Sigmoid colon (tissue), 7 donors: Measurements from ENCODE around the gene GUCA2A. TPM values are rescaled to one million over a fixed set of nuclear protein-coding genes. Genes with fewer than 3 reads are reported as not detected.

ENCODE experiments used
- DNase-seq: peaks from one replicate; pipeline ENCODE4 v3.0.0-alpha.2; 2019
- H3K27ac ChIP-seq, 4 donors: fragments of 200-600 bp; sonication (generic); one replicate each; pipeline ENCODE4 v1.5.1; 2016 to 2019; ENCODE audit warnings: mild to moderate bottlenecking in 1 of 4
- H3K27me3 ChIP-seq, 3 donors: fragments of 200-600 bp; sonication (generic); one replicate each; pipeline ENCODE4 v1.5.1; 2019; ENCODE audit warnings: mild to moderate bottlenecking in 1 of 3
- H3K36me3 ChIP-seq, 4 donors: fragments of 200-600 bp; sonication (generic); one replicate each; pipeline ENCODE4 v1.5.1; 2016 to 2019
- H3K4me1 ChIP-seq, 4 donors: fragments of 200-600 bp; sonication (generic); one replicate each; pipeline ENCODE4 v1.5.1; 2017 to 2019
- H3K4me3 ChIP-seq, 4 donors: fragments of 200-600 bp; sonication (generic); one replicate each; pipeline ENCODE4 v1.5.1; 2017 to 2019; ENCODE audit warnings: mild to moderate bottlenecking in 2 of 4, moderate library complexity in 1 of 4
- H3K9me3 ChIP-seq, 4 donors: fragments of 200-600 bp in 3 of 4; sonication (generic) in 3 of 4; one replicate each; pipeline versions ENCODE4 v1.5.1 to v1.6.1; 2013 to 2019
- EP300 ChIP-seq, 4 donors: sonication (generic); formaldehyde crosslinking; IDR thresholded peaks; one replicate each; pipeline ENCODE4 v1.6.1; 2017; ENCODE audit warnings: antibody characterized with exemption in 4 of 4
- POLR2A ChIP-seq, 2 donors: fragments of 450-650 bp; IDR thresholded peaks; one replicate each; pipeline ENCODE4 v1.6.1; 2016; ENCODE audit warnings: antibody characterized with exemption in 2 of 2, mild to moderate bottlenecking in 2 of 2, moderate library complexity in 2 of 2
- POLR2AphosphoS5 ChIP-seq, 4 donors: sonication (generic); formaldehyde crosslinking; IDR thresholded peaks; one replicate each; pipeline ENCODE4 v1.6.1; 2017; ENCODE audit warnings: antibody characterized with exemption in 4 of 4
- WGBS, 2 donors: extraction: QIAGEN DNeasy Blood & Tissue Kit; methylation state at CpG; one replicate each; pipeline ENCODE4 v1.1.7; 2013; 5-methylcytosine and 5-hydroxymethylcytosine counted together
- intact Hi-C: fragments of 100-400 bp; cut with DNase I; formaldehyde crosslinking; loops from one replicate; pipeline ENCODE4 v1.15.1; 2023
- polyA plus RNA-seq, 3 donors: library from polyadenylated mRNA; stranded (reverse); fragments of 200-250 nt; gene quantifications; one replicate each; pipeline ENCODE4 v1.2.3, GENCODE V29; 2013
- total RNA-seq, 4 donors: library from RNA; depleted of rRNA; stranded (reverse); fragments of >200 nt; gene quantifications; one replicate each; pipeline ENCODE4 v1.1.0, GENCODE V29; 2016
- TF ChIP-seq, protein P1 (sequence below), 4 experiments: fragments of 450-650 bp in 3 of 4; fragments of 200-600 bp in 1 of 4; IDR thresholded peaks; one replicate each; pipeline ENCODE4 v1.5.1; 2016 to 2019; ENCODE audit warnings: antibody characterized with exemption in 4 of 4, mild to moderate bottlenecking in 3 of 4, moderate library complexity in 2 of 4
- donor health status: healthy with polysubstance abuse.
- donor health status: Bipolar disorder and iron deficiency.
- donor health status: healthy.

The GUCA2A gene
- total and polyA plus RNA-seq, 7 donors = 2.2 to 950 (median 523) TPM; not detected in 3

DNA sequence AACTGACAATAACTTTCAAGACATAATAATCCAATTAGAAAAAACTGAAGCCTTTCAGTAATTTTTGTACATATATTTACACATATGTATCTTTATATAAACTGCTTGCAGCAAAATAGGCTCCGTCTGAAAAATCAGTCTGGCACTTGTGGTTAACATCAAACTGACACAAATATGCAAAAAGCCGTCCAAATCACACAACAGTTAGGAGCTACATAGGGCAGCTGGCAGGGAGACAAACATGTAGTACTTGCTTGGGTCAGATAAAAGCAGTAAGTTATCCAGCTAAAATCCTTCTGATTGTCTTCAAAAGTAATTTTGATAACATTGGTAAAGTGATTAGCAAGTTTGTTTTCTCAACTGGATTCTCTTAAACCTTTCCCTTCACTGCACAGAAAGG is 14.7 kb upstream of the GUCA2A start:
- Histone ChIP-seq H3K4me3 (no peak overlapping the region), H3K4me1 (peaks cover 0 to 27% (median 8%) of the 10 kb centered on the region in 4 donors), H3K36me3 (peaks cover 0 to 16% (median 4%) of the 10 kb centered on the region in 4 donors), H3K9me3 (no peaks in the 10 kb centered on the region), H3K27me3 (no peaks in the 10 kb centered on the region), H3K27ac (no peak overlapping the region)
- 38 to 69% methylated on average over 2 of the region's 2 CpGs for whole genome bisulfite sequencing, 2 donors
- intact Hi-C loops = loop anchor here (5.0 to 10.0 kb wide), 2 partner anchors 276 to 797 kb away; partner anchors contain the start of genes PPCS and ZMYND12
- DNase-seq = no peak
- TF ChIP-seq POLR2AphosphoS5 (IDR thresholded peaks at IDR 0.05) = peak in 3 of 4 donors; percentile 15 to 45 (median 29)
- TF ChIP-seq POLR2A (IDR thresholded peaks at IDR 0.05) = no peak
- no peak for TF ChIP-seq EP300 (IDR thresholded peaks at IDR 0.05)

DNA sequence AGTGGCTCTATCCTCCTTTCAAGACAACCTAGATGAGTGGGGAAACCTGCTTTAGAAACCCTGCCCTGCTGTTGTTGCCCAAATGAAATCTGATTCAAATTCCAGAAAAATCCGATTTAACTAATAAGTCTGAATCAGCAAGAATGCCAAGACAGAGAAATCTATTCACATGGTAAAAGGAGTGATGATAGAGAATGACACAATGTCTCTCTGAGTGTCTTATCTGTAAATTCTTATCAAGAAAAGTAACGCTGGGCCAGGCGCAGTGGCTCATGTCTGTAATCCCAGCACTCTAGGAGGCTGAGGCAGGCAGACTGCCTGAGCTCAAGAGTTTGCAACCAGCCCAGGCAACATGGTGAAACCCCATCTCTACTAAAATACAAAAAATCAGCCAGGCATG is 13.7 kb upstream of the GUCA2A start:
- H3K36me3 ChIP-seq = peaks cover 0 to 13% (median 4%) of the 10 kb centered on the region in 4 donors
- TF ChIP-seq, protein P1, sequence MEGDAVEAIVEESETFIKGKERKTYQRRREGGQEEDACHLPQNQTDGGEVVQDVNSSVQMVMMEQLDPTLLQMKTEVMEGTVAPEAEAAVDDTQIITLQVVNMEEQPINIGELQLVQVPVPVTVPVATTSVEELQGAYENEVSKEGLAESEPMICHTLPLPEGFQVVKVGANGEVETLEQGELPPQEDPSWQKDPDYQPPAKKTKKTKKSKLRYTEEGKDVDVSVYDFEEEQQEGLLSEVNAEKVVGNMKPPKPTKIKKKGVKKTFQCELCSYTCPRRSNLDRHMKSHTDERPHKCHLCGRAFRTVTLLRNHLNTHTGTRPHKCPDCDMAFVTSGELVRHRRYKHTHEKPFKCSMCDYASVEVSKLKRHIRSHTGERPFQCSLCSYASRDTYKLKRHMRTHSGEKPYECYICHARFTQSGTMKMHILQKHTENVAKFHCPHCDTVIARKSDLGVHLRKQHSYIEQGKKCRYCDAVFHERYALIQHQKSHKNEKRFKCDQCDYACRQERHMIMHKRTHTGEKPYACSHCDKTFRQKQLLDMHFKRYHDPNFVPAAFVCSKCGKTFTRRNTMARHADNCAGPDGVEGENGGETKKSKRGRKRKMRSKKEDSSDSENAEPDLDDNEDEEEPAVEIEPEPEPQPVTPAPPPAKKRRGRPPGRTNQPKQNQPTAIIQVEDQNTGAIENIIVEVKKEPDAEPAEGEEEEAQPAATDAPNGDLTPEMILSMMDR (IDR thresholded peaks at IDR 0.05) = no peak
- no peak for TF ChIP-seq POLR2AphosphoS5 (IDR thresholded peaks at IDR 0.05)
- TF ChIP-seq POLR2A (IDR thresholded peaks at IDR 0.05) = no peak
- no peak for TF ChIP-seq EP300 (IDR thresholded peaks at IDR 0.05)
- H3K27me3 ChIP-seq = no peaks in the 10 kb centered on the region
- H3K9me3 ChIP-seq = no peaks in the 10 kb centered on the region
- no peak for DNase-seq
- 69 to 83% methylated on average over 3 of the region's 3 CpGs for WGBS, 2 donors
- peaks cover 0 to 34% (median 13%) of the 10 kb centered on the region in 4 donors for H3K4me1 ChIP-seq
- H3K27ac ChIP-seq = no peak overlapping the region
- H3K4me3 ChIP-seq = no peak overlapping the region
- intact Hi-C loops = loop anchor here (5.0 to 10.0 kb wide), 2 partner anchors 277 to 796 kb away; partner anchors contain the start of genes PPCS and ZMYND12

DNA sequence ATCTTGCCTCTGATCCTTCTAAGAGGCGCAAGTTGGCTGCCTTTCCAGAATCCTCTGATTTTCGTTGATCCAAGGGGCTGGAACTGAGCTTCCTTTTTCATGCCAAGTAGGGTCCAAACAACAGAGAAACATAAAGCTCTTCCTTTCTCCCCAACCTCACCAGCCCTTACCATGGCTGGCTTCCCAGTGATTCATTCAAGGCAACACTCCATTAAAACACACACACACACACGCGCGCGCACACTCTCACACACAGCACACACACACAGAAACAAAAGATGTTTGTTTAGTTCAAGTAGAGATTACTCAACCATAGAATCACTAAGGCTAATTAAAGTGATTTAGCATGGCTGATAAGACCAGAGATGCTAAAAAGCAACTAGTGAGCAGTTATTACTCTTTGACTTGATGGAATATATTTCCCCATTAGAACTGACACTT is 13.0 kb upstream of the GUCA2A start:
- Histone ChIP-seq H3K36me3 (peaks cover 0 to 13% (median 4%) of the 10 kb centered on the region in 4 donors), H3K4me3 (no peak overlapping the region), H3K27me3 (no peaks in the 10 kb centered on the region), H3K9me3 (no peaks in the 10 kb centered on the region), H3K4me1 (peaks cover 0 to 40% (median 20%) of the 10 kb centered on the region in 4 donors), H3K27ac (no peak overlapping the region)
- 63 to 77% methylated on average over 6 of the region's 6 CpGs for WGBS, 2 donors
- TF ChIP-seq POLR2AphosphoS5 (IDR thresholded peaks at IDR 0.05) = no peak
- TF ChIP-seq POLR2A (IDR thresholded peaks at IDR 0.05) = no peak
- TF ChIP-seq, protein P1 (IDR thresholded peaks at IDR 0.05) = no peak
- no peak for TF ChIP-seq EP300 (IDR thresholded peaks at IDR 0.05)
- intact Hi-C loops = loop anchor here (5.0 to 10.0 kb wide), 2 partner anchors 277 to 795 kb away; partner anchors contain the start of genes PPCS and ZMYND12
- DNase-seq = no peak

DNA sequence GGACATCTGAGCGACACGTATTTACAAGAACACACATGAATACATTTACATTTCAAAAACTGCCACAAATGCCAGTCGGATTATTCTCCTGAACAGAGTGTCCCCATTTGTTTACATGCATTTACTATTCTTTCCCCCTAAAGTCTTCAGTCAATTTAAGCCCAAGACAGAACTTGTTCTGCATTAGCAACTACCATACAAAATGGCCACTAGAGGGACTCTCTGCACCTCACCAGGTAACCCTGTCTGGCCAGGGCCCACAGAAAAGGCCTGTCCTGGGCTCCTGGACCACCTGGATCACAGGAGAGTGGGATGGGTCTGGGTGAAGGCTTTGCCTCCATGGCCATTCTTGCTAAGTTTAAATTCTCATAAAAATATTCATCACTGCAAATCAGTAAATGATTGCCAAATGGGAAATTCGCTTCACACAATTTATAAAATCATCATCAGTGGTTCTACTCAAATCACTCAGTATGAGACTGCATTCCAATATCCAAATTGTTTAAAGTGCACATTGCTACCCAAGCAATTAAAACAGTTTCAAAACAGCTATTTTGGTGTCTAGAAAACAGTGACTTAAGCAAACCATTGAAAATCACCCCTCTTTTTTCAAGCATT is 12.5 kb upstream of the GUCA2A start:
- TF ChIP-seq, protein P1 (IDR thresholded peaks at IDR 0.05) = peak in 2 of 4 experiments; percentile 57 to 59
- no peak for TF ChIP-seq POLR2AphosphoS5 (IDR thresholded peaks at IDR 0.05)

DNA sequence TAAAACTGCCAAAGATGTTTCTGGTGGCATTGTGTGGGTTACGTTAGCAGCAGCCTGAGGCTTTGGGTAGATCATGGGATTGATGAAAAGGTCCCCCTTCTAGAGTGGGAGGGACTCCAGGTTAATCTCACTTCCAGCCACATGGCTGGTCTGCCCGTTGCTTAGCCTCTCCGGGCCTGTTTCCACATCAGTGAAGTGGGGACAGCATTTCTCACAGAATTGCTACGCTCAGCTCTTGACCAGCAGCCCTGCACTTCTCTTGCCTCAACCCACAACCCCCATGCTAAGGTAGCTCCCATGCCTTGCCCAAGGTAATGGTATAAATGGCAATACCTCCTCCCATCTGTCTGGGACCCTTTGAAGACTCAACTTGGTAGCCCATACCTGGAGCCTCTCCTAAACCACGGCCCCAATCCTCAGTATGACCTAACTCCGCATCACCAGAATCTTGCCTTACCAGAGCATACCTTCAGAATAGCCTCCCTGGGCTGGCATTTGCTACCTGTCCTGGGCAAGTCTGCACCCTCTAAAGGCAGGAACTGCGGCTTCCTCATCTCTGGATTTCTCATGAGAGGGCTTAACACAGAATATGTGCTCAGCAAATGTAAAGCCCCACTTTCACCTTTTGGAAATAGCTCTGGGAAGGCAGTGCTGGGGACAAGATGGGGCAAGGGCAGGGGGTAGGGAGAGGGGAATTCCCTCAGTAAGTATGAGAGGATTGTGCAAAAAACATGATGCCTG is 10.9 kb upstream of the GUCA2A start:
- no peaks in the 10 kb centered on the region for H3K9me3 ChIP-seq
- H3K4me1 ChIP-seq = peaks cover 0 to 44% (median 23%) of the 10 kb centered on the region in 4 donors
- H3K27ac ChIP-seq = no peak overlapping the region
- intact Hi-C loops = loop anchor here (5.0 to 10.0 kb wide), 2 partner anchors 279 to 793 kb away; partner anchors contain the start of genes PPCS and ZMYND12
- 95 to 97% methylated on average over 7 of the region's 7 CpGs for WGBS, 2 donors
- no peak overlapping the region for H3K4me3 ChIP-seq
- H3K27me3 ChIP-seq = no peaks in the 10 kb centered on the region
- DNase-seq = no peak
- H3K36me3 ChIP-seq = no peaks in the 10 kb centered on the region
- no peak for TF ChIP-seq POLR2A (IDR thresholded peaks at IDR 0.05)
- TF ChIP-seq POLR2AphosphoS5 (IDR thresholded peaks at IDR 0.05) = no peak
- TF ChIP-seq, protein P1 (IDR thresholded peaks at IDR 0.05) = no peak
- no peak for TF ChIP-seq EP300 (IDR thresholded peaks at IDR 0.05)

More for the DNA sequence above, 12.5 kb upstream of the GUCA2A start:
- DNase-seq = no peak
- Histone ChIP-seq H3K9me3 (no peaks in the 10 kb centered on the region), H3K4me1 (peaks cover 0 to 44% (median 23%) of the 10 kb centered on the region in 4 donors), H3K27me3 (no peaks in the 10 kb centered on the region), H3K36me3 (peaks cover 0 to 13% (median 4%) of the 10 kb centered on the region in 4 donors), H3K4me3 (no peak overlapping the region), H3K27ac (no peak overlapping the region)
- intact Hi-C loops = loop anchor here (5.0 to 10.0 kb wide), 2 partner anchors 278 to 795 kb away; partner anchors contain the start of genes PPCS and ZMYND12
- WGBS, 2 donors = 75 to 76% methylated on average over 4 of the region's 4 CpGs
